ENCODE measurements around the gene KIF14.

DNA sequence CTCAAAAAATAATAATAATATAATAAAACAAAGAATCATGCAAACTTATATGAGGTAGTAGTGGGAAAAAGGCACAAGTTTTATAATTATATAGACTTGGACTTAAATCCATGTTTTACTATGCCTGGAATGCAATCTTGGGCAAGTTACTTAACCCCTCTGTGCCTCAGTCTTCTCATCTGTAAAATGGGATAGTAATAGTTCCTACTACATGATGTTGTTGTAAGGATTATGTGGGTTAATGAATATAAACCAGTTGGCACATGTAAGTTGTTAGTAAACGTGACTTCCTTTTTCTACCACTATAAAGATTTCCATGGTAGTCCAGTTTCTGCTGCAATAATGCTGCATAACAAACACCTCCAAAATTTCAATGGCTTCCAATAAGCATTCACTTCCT lies 10.8 kb upstream of the KIF14 start:
- TF ChIP-seq, protein P1, sequence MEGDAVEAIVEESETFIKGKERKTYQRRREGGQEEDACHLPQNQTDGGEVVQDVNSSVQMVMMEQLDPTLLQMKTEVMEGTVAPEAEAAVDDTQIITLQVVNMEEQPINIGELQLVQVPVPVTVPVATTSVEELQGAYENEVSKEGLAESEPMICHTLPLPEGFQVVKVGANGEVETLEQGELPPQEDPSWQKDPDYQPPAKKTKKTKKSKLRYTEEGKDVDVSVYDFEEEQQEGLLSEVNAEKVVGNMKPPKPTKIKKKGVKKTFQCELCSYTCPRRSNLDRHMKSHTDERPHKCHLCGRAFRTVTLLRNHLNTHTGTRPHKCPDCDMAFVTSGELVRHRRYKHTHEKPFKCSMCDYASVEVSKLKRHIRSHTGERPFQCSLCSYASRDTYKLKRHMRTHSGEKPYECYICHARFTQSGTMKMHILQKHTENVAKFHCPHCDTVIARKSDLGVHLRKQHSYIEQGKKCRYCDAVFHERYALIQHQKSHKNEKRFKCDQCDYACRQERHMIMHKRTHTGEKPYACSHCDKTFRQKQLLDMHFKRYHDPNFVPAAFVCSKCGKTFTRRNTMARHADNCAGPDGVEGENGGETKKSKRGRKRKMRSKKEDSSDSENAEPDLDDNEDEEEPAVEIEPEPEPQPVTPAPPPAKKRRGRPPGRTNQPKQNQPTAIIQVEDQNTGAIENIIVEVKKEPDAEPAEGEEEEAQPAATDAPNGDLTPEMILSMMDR (IDR thresholded peaks at IDR 0.05 in 4 of 5, conservative IDR thresholded peaks at IDR 0.05 in 1 of 5), result no peak
- TF ChIP-seq POLR2A (IDR thresholded peaks at IDR 0.05), result no peak
